ENCODE results near the gene DNAH10.
A peak's percentile ranks its signal among the peaks of the same experiment; 100 is the strongest.

The DNAH10 gene

GRCh38 chr12:123761841-123762714 lies at the start of gene DNAH10:
DNAH10 (plus strand) TSS chr12:123762301; CDS start chr12:123762337, 36 bp downstream.
- DNase-seq: peak; percentile 39

DNA sequence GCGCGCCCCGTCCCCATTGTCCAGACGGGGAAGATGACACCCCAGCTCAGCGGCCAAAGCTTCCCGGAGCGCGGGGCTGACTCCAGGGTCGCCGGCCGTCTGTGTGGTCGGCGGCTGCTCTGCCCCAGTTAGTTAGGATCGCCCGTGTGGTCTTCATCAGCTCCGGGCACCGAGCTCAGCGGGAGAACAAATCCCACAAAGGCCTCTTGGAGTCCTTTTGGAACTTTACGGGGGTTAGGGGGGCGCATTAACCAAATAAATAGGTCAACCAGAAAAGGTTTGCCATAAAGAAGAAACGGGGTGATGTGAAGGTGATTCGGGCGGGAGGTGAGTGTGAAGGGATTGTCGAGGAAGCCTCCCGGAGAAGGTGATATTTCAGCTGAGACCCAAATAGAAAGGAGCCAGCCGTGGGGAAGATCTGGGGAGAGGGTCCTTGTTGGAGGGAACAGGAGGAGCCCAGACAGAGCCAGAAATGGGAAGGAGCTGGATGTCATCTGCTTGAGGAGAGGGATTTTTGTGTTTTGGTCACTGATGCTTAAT lies 49.3 kb upstream of the DNAH10 start:
- no peak for DNase-seq

- DNase-seq: no peak
Measured at GRCh38 chr12:123713398-123713797, 48.7 kb upstream of the DNAH10 start.

DNA sequence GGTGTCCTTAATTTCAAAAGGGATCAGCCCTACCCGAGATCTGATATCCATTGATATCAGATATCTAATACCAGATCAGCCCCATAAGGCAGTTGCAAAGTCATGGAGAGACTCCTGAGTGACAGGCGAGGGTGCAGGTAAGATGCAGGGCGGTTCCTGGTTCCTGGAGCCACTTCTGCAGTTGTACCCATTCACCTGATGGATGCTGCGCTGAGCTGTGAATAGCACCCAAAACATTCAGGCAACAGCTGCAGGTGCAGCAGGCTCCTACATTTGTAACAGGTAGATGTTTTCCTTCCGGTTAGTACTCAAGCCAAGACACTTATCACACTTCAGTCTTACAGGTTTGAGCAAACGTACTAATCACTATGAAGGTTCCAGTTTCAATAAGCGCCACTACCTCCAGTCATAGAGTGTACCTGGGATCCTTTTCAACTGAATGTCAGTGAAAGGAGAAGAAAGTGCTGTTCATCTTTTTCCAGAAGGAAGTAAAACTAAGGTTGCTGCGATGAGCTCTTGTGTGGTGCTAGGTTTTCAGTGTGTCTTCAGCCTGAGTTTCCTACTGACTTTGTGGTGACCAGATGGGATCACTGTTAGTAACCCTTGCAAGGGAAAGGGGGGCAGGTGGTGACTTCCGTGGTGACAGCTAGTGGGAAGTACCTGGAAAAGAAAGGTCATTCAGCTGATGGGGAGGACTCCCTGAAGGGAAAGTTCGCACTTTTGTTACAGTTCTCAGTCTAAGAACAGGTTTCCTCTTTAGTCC lies 48.1 kb upstream of the DNAH10 start:
- DNase-seq: no peak

DNA sequence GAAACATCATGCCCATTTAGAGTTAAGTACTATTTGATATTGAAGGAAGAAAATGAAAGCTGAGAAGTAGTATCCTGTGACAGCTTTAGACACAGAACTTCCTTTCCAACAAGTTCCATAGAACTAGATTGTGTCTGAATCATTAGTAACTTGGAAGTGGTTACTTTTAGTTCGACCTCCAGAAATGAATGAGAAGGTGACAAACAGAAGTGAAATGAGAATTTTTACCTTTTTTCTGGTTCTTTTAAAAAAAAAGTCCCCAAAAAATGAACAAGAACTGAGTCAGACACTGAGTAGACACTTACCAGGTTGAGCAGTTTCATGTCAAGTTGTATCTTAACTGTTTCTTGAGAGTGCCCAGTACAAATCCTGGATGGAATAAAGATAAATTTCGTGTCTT lies 46.9 kb upstream of the DNAH10 start:
- no peak for DNase-seq

- no peak for DNase-seq
Measured at GRCh38 chr12:123717350-123717749, 44.8 kb upstream of the DNAH10 start.

DNA sequence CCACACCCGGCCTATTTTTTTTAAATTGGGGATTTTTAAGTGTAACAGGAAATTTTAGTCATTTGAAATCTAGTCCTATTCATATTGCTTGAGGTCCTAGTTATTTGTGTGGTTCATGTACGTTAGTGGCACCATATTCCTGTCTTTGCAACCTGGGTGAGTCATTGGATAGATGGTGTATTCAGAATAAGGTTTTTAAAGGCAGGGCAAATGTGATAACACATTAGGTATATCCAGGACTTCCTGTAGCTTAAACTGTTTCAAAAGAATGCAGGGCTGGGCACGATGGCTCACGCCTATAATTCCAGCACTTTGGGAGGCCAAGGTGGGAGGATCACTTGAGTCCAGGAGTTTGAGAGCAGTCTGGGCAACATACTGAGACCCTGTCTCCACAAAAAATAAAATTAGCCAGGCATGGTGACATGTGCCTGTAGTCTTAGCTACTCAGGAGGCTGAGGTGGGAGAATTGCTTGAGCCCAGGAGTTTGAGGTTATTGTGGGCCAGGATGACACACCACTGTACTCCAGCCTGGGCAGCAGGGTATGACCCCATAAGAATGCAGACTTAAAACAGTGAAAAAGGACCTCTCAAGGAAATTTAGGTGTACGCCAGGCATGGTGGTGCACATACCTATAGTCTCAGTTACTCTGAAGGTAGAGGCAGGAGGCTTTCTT lies 41.8 kb upstream of the DNAH10 start:
- no peak for DNase-seq

DNA sequence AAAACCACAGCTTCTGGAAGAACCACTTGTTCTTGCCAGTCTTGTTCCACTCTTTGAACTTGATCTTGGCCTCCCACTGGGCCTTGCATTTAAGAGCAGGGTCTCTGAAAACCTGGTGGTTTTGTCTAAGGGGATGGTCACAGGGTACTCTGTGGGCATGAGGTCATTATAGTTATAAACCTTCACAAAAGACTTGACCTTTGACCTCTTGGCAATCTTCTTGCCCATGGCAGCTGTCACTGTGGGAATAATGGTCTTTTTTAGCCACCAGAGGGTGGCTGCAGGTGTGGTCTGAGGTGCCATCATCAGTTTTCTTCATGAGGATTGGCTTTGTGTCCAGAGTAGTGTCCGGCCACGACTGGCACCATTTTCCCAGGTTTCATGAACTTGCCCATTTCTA lies 40.9 kb upstream of the DNAH10 start:
- DNase-seq: no peak

- DNase-seq: no peak
Measured at GRCh38 chr12:123723011-123723410, 39.1 kb upstream of the DNAH10 start.

DNA sequence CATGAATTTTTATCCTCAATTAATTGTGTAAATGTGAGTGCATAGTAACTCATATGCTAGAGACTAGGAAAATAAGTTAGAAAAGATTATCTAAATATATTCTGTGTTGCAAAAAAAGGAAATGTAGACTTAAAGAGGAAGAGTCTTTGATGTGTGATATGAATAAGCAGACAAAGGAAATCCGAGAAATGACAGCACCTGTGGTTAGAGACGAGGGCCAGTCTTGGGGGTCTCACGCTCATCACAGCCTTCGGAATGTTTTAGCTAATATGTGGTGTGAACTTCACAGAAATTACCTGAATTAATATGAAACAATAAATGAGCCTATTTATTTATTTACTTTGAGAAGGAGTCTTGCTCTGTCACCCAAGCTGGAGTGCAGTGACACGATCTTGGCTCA lies 38.3 kb upstream of the DNAH10 start:
- no peak for DNase-seq

DNA sequence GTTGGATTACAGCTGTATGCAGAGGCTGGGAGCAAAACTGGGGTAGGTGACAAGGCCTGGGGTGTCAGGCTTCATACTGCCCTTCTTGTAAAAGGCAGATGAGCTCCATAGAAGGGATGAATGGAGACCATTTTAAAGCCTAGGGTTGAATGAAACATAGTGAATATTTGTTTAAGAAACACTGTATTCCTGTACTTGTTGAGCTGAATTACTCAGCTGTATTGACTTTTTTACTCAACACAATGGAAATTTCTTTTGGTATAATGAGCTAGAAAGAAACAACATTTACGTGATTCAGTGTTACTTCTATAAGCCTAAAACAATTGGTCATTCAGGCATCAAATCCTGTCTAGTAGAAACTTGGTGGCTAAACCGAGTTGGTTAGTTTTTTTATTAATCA lies 35.9 kb upstream of the DNAH10 start:
- no peak for DNase-seq

DNA sequence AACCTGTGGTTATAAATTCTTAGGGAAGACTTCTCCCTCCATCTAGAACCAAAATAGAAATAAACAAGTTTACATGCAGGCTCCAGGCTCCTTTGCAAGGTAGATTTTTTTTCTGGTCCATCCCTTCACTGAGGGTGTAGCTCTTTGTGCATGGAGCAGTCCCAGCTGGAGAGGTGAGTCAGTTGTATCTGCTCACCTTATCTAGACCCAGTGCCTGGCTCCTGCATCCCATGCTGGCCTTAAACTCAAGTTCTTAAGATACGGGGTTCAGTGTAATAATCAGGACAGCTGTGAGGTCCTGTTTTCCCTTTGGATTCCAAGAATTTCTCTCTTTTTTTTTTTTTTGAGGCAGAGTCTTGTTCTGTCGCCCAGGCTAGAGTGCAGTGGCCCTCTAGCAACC lies 35.1 kb upstream of the DNAH10 start:
- DNase-seq: no peak

- no peak for DNase-seq
Measured at GRCh38 chr12:123727878-123728277, 34.2 kb upstream of the DNAH10 start.

GRCh38 chr12:123731596-123731995 lies 30.5 kb upstream of the DNAH10 start:
- DNase-seq: no peak

GRCh38 chr12:123732251-123732650 lies 29.9 kb upstream of the DNAH10 start:
- no peak for DNase-seq

GRCh38 chr12:123733229-123733628 lies 28.9 kb upstream of the DNAH10 start:
- no peak for DNase-seq

DNA sequence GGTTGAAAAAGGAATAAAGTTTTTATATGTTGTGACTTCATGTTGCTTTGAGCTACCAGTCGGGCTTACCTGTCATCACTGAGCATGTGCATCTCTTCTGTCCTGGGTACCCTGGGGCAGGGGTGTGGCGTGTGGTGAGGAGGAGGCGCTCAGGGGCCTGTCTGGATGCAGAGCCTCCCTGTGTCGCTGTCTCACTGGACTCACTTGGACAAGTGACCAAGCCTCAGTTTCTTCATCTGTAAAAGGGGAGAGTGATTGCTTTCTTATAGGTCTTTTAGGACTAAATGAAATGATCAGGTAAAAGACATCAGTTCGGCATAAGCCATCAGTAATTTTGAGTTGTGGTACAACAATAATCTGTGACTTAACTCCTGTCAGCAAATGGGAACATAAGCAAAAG lies 27.8 kb upstream of the DNAH10 start:
- DNase-seq: no peak

DNA sequence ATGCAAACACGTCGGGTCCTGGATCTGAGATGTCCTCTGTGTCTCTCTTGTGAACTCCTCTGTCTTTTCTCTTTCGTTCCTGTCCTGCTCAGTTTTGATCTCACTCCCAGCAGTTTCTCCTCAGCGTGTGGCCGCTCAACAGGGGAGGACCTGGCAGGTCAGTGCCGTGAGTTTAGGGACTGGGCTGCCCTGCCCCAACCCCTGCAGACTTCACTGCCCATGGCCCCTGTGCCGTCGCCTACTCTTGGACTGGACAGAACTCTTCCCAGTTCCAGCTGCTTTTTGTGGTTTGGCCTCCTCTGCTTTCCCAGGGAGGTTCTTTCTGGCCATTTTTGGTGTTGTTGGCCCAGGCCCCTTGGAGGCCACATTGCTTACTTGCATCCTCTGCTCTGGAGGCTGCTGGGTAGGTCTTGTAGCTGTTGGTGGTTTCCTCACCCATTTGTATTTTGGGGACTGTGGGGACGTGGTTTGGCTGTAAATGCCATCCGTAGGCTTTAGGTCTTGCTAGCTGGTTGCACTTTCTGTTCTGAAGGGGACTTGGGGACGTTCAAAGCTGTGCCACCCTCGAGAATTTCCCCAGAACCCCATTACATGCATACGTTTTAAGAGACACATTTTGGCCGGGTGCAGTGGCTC lies 20.0 kb upstream of the DNAH10 start:
- DNase-seq: no peak

- DNase-seq: no peak
Measured at GRCh38 chr12:123743002-123743401, 19.1 kb upstream of the DNAH10 start.

GRCh38 chr12:123744836-123745235 lies 17.3 kb upstream of the DNAH10 start:
- no peak for DNase-seq

GRCh38 chr12:123747309-123747708 lies 14.8 kb upstream of the DNAH10 start:
- DNase-seq: no peak

DNA sequence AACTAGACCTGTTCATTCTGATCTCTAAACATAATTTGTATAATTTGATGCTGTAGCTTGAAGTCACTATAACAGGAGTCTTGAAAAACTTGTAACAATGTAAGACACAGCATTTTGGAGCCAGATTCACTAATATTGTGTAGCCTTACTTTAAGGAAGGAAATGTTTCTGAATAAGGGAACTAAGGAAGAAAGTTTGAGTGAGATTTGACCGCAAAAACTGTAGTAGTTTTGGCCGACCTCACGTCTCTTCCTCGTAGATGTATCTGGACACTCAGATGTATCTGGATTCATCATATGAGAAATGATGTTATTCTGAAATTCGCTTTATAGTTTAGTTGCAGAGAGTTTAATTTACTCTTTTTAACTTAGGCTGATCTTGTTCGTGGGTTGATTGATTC lies 13.9 kb upstream of the DNAH10 start:
- DNase-seq: no peak

GRCh38 chr12:123748661-123749060 lies 13.4 kb upstream of the DNAH10 start:
- DNase-seq: no peak
